ENCODE results near the gene GET3. TPM values are rescaled to one million over a fixed set of nuclear protein-coding genes. Genes with fewer than 3 reads are reported as not detected.

GET3 gene
- polyA plus RNA-seq, 6 donors from 2014 or later, result 46.3 to 105 (median 53.5) TPM

GRCh38 chr19:12789098-12789903, 52.0 kb downstream of the GET3 start:
- H3K9me3 Mint-ChIP-seq, result no peaks in the 10 kb centered on the region
- peak overlapping the region in 4 of 6 donors; percentile 100 for H3K27ac Mint-ChIP-seq

GRCh38 chr19:12789904-12790619, 52.8 kb downstream of the GET3 start:
- ATAC-seq (ENCODE audit: low read depth in 2 of 2) (peak; percentile 34 to 36), DNase-seq (peak; percentile 99)
- H3K4me3 Mint-ChIP-seq, result peak overlapping the region; percentile 80 to 98 (median 96)
- peaks cover 33 to 45% (median 43%) of the 10 kb centered on the region in 3 donors for H3K4me1 Mint-ChIP-seq
- H3K27me3 Mint-ChIP-seq, result peaks cover 0 to 3% (median 0%) of the 10 kb centered on the region in 3 donors
- H3K27ac Mint-ChIP-seq, result peak overlapping the region in 4 of 6 donors; percentile 100
- H3K9me3 Mint-ChIP-seq, result no peaks in the 10 kb centered on the region
- no peaks in the 10 kb centered on the region for H3K36me3 Mint-ChIP-seq

More at GRCh38 chr19:12789098-12789903, 52.0 kb downstream of the GET3 start:
- H3K4me1 Mint-ChIP-seq, result peaks cover 30 to 39% (median 38%) of the 10 kb centered on the region in 3 donors
- DNase-seq (no peak), ATAC-seq (ENCODE audit: low read depth in 2 of 2) (no peak)
- no peaks in the 10 kb centered on the region for H3K36me3 Mint-ChIP-seq
- H3K4me3 Mint-ChIP-seq, result peak overlapping the region; percentile 80 to 98 (median 94)
- H3K27me3 Mint-ChIP-seq, result peaks cover 0 to 3% (median 0%) of the 10 kb centered on the region in 3 donors

- H3K36me3 Mint-ChIP-seq, result no peaks in the 10 kb centered on the region
- H3K4me3 Mint-ChIP-seq, result peak overlapping the region; percentile 80 to 98 (median 96)
- no peak for ATAC-seq (ENCODE audit: low read depth in 2 of 2)
- H3K27me3 Mint-ChIP-seq, result peaks cover 0 to 3% (median 0%) of the 10 kb centered on the region in 3 donors
- no peak for DNase-seq
- H3K4me1 Mint-ChIP-seq, result peaks cover 36 to 48% (median 46%) of the 10 kb centered on the region in 3 donors
- H3K27ac Mint-ChIP-seq, result peak overlapping the region in 4 of 6 donors; percentile 100
- no peaks in the 10 kb centered on the region for H3K9me3 Mint-ChIP-seq
Observed at GRCh38 chr19:12790628-12791344, 53.5 kb downstream of the GET3 start.

GRCh38 chr19:12791345-12792050, 54.2 kb downstream of the GET3 start, which contains the start of gene JUNB:
Gene JUNB, plus strand, starts transcription at chr19:12791486. Its CDS starts 286 bp downstream, at chr19:12791772.
- Mint-ChIP-seq H3K27ac (peak within 1 kb of the TSS in 4 of 6 donors; percentile 100), H3K9me3 (no peaks in the 10 kb centered on the region), H3K36me3 (no peaks in the 10 kb centered on the region), H3K27me3 (peaks cover 0 to 3% (median 0%) of the 10 kb centered on the region in 3 donors), H3K4me1 (peaks cover 43 to 53% (median 52%) of the 10 kb centered on the region in 3 donors), H3K4me3 (peak within 1 kb of the TSS; percentile 80 to 98 (median 96))
- ATAC-seq (ENCODE audit: low read depth in 2 of 2) (peak; percentile 20 to 26), DNase-seq (peak; percentile 99)

- DNase-seq, result peak; percentile 67
- Mint-ChIP-seq H3K9me3 (no peaks in the 10 kb centered on the region), H3K4me3 (peak overlapping the region; percentile 80 to 98 (median 96)), H3K27me3 (peaks cover 0 to 3% (median 0%) of the 10 kb centered on the region in 3 donors), H3K27ac (peak overlapping the region in 4 of 6 donors; percentile 99 to 100 (median 100)), H3K36me3 (no peaks in the 10 kb centered on the region), H3K4me1 (peaks cover 45 to 57% (median 53%) of the 10 kb centered on the region in 3 donors)
- ATAC-seq (ENCODE audit: low read depth in 2 of 2), result no peak
Observed at GRCh38 chr19:12792051-12792852, 55.0 kb downstream of the GET3 start.

- peaks cover 0 to 3% (median 0%) of the 10 kb centered on the region in 3 donors for H3K27me3 Mint-ChIP-seq
- H3K27ac Mint-ChIP-seq, result peak overlapping the region in 4 of 6 donors; percentile 99 to 100 (median 100)
- no peak for ATAC-seq (ENCODE audit: low read depth in 2 of 2)
- H3K9me3 Mint-ChIP-seq, result no peaks in the 10 kb centered on the region
- H3K4me1 Mint-ChIP-seq, result peaks cover 45 to 57% (median 48%) of the 10 kb centered on the region in 3 donors
- no peaks in the 10 kb centered on the region for H3K36me3 Mint-ChIP-seq
- no peak for DNase-seq
- H3K4me3 Mint-ChIP-seq, result peak overlapping the region; percentile 80 to 98 (median 96)
Observed at GRCh38 chr19:12792853-12793289, 55.6 kb downstream of the GET3 start.

- H3K9me3 Mint-ChIP-seq, result no peaks in the 10 kb centered on the region
- peaks cover 0 to 3% (median 0%) of the 10 kb centered on the region in 3 donors for H3K27me3 Mint-ChIP-seq
- peak overlapping the region; percentile 80 to 98 (median 96) for H3K4me3 Mint-ChIP-seq
- DNase-seq (peak; percentile 98), ATAC-seq (ENCODE audit: low read depth in 2 of 2) (peak; percentile 36 to 37)
- H3K4me1 Mint-ChIP-seq, result peaks cover 41 to 54% (median 41%) of the 10 kb centered on the region in 3 donors
- H3K36me3 Mint-ChIP-seq, result no peaks in the 10 kb centered on the region
- H3K27ac Mint-ChIP-seq, result peak overlapping the region in 5 of 6 donors; percentile 99 to 100 (median 100)
Observed at GRCh38 chr19:12793290-12794195, 56.2 kb downstream of the GET3 start.

GRCh38 chr19:12794196-12794941, 57.1 kb downstream of the GET3 start:
- Mint-ChIP-seq H3K36me3 (no peaks in the 10 kb centered on the region), H3K4me3 (peak overlapping the region; percentile 80 to 93 (median 86)), H3K27me3 (peaks cover 0 to 3% (median 0%) of the 10 kb centered on the region in 3 donors), H3K4me1 (peaks cover 33 to 46% (median 33%) of the 10 kb centered on the region in 3 donors), H3K9me3 (no peaks in the 10 kb centered on the region), H3K27ac (peak overlapping the region in 5 of 6 donors; percentile 98 to 100 (median 99))
- ATAC-seq (ENCODE audit: low read depth in 2 of 2) (no peak), DNase-seq (no peak)

GRCh38 chr19:12794971-12795381, 57.7 kb downstream of the GET3 start:
- peak overlapping the region in 5 of 6 donors; percentile 98 to 100 (median 99) for H3K27ac Mint-ChIP-seq
- H3K4me1 Mint-ChIP-seq, result peaks cover 33 to 45% (median 33%) of the 10 kb centered on the region in 3 donors
- no peaks in the 10 kb centered on the region for H3K36me3 Mint-ChIP-seq
- ATAC-seq (ENCODE audit: low read depth in 2 of 2), result no peak
- no peaks in the 10 kb centered on the region for H3K9me3 Mint-ChIP-seq
- H3K4me3 Mint-ChIP-seq, result peak overlapping the region in 6 of 8 donors; percentile 80 to 89 (median 86)
- DNase-seq, result no peak
- peaks cover 0 to 3% (median 0%) of the 10 kb centered on the region in 3 donors for H3K27me3 Mint-ChIP-seq
